GM12891 (cell line): ENCODE data around the gene ICA1.

Experiments used
- POLR2A ChIP-seq: IDR thresholded peaks from 2 replicates; pipeline ENCODE4 v1.6.1; 2011; ENCODE audit warnings: low read depth, low read length, control low read depth
- POLR2AphosphoS5 ChIP-seq: IDR thresholded peaks from 2 replicates; pipeline ENCODE4 v1.6.1; 2011; ENCODE audit warnings: low read depth, low read length, control low read depth
- POU2F2 ChIP-seq: IDR thresholded peaks from 2 replicates; pipeline ENCODE4 v1.6.1; 2011; ENCODE audit warnings: low read depth, mild to moderate bottlenecking, control low read depth, low read length, moderate library complexity
- TAF1 ChIP-seq: IDR thresholded peaks from 2 replicates; pipeline ENCODE4 v1.6.1; 2011; ENCODE audit warnings: low read depth, low read length, control low read depth

DNA sequence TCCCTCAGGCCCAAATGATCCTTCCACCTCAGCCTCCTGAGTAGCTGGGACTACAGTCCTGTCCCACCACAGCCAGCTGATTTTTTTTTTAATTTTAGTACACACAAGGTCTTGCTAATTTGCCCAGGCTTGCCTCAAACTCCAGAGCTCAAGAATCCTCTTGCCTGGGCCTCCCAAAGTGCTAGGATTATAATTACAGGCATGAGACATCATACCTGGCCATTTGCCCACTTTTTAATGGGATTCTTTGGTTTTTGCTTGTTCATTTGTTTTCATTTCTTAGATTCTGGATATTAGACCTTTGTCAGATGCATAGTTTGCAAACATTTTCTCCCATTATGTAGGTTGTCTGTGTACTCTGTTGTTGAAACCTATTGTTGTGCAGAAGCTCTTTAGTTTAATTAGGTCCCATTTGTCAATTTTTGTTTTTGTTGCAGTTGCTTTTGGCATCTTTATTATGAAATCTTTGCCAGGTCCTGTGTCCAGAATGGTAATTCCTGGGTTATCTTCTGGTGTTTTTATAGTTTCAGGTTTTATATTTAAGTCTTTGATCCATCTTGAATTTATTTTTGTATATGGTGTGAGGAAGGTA is 198.2 kb downstream of the ICA1 start:
- TF ChIP-seq POLR2AphosphoS5 (no peak), POLR2A (no peak), POU2F2 (no peak), TAF1 (no peak)
